Adrenal gland (tissue), 5 donors: ENCODE data around the gene LRRC3B.

Experiments used
- POLR2A ChIP-seq, 2 donors: fragments of 450-650 bp; IDR thresholded peaks; one replicate each; pipeline ENCODE4 v1.6.1; 2017; ENCODE audit warnings: antibody characterized with exemption in 2 of 2, mild to moderate bottlenecking in 2 of 2, moderate library complexity in 1 of 2
- TF ChIP-seq, protein P1 (sequence below), 6 experiments: fragments of 450-650 bp in 4 of 6; fragments of 200-600 bp in 2 of 6; sonication (generic) in 1 of 6; IDR thresholded peaks; 1 replicate in 5 of 6; 2 replicates in 1 of 6; pipeline versions ENCODE4 v1.5.1 to v1.8.0; 2016 to 2021; ENCODE audit warnings: antibody characterized with exemption in 6 of 6, mild to moderate bottlenecking in 2 of 6, moderate library complexity in 1 of 6
- donor health status: DM: no; HTN: no; CAD: no.

- TF ChIP-seq, protein P1, sequence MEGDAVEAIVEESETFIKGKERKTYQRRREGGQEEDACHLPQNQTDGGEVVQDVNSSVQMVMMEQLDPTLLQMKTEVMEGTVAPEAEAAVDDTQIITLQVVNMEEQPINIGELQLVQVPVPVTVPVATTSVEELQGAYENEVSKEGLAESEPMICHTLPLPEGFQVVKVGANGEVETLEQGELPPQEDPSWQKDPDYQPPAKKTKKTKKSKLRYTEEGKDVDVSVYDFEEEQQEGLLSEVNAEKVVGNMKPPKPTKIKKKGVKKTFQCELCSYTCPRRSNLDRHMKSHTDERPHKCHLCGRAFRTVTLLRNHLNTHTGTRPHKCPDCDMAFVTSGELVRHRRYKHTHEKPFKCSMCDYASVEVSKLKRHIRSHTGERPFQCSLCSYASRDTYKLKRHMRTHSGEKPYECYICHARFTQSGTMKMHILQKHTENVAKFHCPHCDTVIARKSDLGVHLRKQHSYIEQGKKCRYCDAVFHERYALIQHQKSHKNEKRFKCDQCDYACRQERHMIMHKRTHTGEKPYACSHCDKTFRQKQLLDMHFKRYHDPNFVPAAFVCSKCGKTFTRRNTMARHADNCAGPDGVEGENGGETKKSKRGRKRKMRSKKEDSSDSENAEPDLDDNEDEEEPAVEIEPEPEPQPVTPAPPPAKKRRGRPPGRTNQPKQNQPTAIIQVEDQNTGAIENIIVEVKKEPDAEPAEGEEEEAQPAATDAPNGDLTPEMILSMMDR (IDR thresholded peaks at IDR 0.05), result no peak
- no peak for TF ChIP-seq POLR2A (IDR thresholded peaks at IDR 0.05)
Observed at GRCh38 chr3:26752466-26752865, 129.9 kb downstream of the LRRC3B start.
